WI38 (cell line): ENCODE results near the gene MSH3.

Experiments
- H3K4me3 ChIP-seq: 2 replicates; pipeline ENCODE4 v1.5.1; 2011; ENCODE audit warnings: low read depth, mild to moderate bottlenecking, control low read depth, low read length
- CTCF ChIP-seq: IDR thresholded peaks from 2 replicates; pipeline ENCODE4 v1.5.1; 2012; ENCODE audit warnings: low read depth, mild to moderate bottlenecking, control low read depth, low read length

MSH3 gene

GRCh38 chr5:80654391-80655230 lies at the start of gene MSH3, which contains the start of gene DHFR:
Gene MSH3, plus strand, starts transcription at chr5:80654652. Its CDS starts 76 bp downstream, at chr5:80654728.
Gene DHFR, minus strand, starts transcription at chr5:80654983. Its CDS starts 494 bp downstream, at chr5:80654489.
- no peak for TF ChIP-seq CTCF
- peak within 1 kb of the TSS; percentile 80 for H3K4me3 ChIP-seq

- TF ChIP-seq CTCF: no peak
- H3K4me3 ChIP-seq: no peak overlapping the region
These were observed 47.1 kb upstream of the MSH3 start for GRCh38 chr5:80607343-80607742.

GRCh38 chr5:80607832-80608231 lies 46.6 kb upstream of the MSH3 start:
- TF ChIP-seq CTCF: no peak
- no peak overlapping the region for H3K4me3 ChIP-seq

- TF ChIP-seq CTCF: no peak
- H3K4me3 ChIP-seq: no peak overlapping the region
These were observed 45.7 kb upstream of the MSH3 start for GRCh38 chr5:80608731-80609130.

GRCh38 chr5:80609692-80610091 lies 44.8 kb upstream of the MSH3 start:
- TF ChIP-seq CTCF: no peak
- no peak overlapping the region for H3K4me3 ChIP-seq

- no peak for TF ChIP-seq CTCF
- H3K4me3 ChIP-seq: no peak overlapping the region
These were observed 39.1 kb upstream of the MSH3 start for GRCh38 chr5:80615266-80615914.

GRCh38 chr5:80618438-80618837 lies 36.0 kb upstream of the MSH3 start:
- TF ChIP-seq CTCF: no peak
- no peak overlapping the region for H3K4me3 ChIP-seq
